HL-60 (cell line): ENCODE results near the gene LIN7B.

Experiments used
- DNase-seq, 2 experiments: peaks; one replicate each; pipeline ENCODE4 v3.0.0-alpha.2; 2010 to 2020; ENCODE audit warnings: low read depth in 1 of 2, low spot score in 1 of 2
- H3K27ac ChIP-seq: fragments of 250-450 bp; sonication (Bioruptor Pico); replicated peaks from 2 replicates; pipeline ENCODE4 v1.5.1; 2020; ENCODE audit warnings: mild to moderate bottlenecking, moderate library complexity
- H3K27me3 ChIP-seq: fragments of 250-450 bp; sonication (Bioruptor Pico); 2 replicates; pipeline ENCODE4 v1.5.1; 2021; ENCODE audit warnings: mild to moderate bottlenecking, moderate library complexity; ENCODE audit not compliant: insufficient read depth, poor library complexity, severe bottlenecking
- H3K4me3 ChIP-seq: replicated peaks from 2 replicates; pipeline ENCODE4 v1.5.1; 2011; ENCODE audit warnings: mild to moderate bottlenecking, control low read depth, low read length; ENCODE audit not compliant: insufficient read depth
- GABPA ChIP-seq: IDR thresholded peaks from 2 replicates; pipeline ENCODE4 v1.6.1; 2012; ENCODE audit warnings: low read depth
- POLR2AphosphoS5 ChIP-seq: IDR thresholded peaks from 2 replicates; pipeline ENCODE4 v1.6.1; 2012; ENCODE audit warnings: low read depth
- SPI1 ChIP-seq: IDR thresholded peaks from 2 replicates; pipeline ENCODE4 v1.6.1; 2012; ENCODE audit warnings: low read depth, mild to moderate bottlenecking, borderline replicate concordance
- TF ChIP-seq, protein P1 (sequence below): IDR thresholded peaks from 2 replicates; pipeline ENCODE4 v1.6.1; 2012; ENCODE audit warnings: low read depth; ENCODE audit not compliant: insufficient replicate concordance
- TF ChIP-seq, protein P2 (sequence below): IDR thresholded peaks from one replicate; pipeline ENCODE4 v1.5.1; 2011; ENCODE audit warnings: low read length, control low read depth, inconsistent platforms; ENCODE audit not compliant: insufficient read depth

The LIN7B gene

DNA sequence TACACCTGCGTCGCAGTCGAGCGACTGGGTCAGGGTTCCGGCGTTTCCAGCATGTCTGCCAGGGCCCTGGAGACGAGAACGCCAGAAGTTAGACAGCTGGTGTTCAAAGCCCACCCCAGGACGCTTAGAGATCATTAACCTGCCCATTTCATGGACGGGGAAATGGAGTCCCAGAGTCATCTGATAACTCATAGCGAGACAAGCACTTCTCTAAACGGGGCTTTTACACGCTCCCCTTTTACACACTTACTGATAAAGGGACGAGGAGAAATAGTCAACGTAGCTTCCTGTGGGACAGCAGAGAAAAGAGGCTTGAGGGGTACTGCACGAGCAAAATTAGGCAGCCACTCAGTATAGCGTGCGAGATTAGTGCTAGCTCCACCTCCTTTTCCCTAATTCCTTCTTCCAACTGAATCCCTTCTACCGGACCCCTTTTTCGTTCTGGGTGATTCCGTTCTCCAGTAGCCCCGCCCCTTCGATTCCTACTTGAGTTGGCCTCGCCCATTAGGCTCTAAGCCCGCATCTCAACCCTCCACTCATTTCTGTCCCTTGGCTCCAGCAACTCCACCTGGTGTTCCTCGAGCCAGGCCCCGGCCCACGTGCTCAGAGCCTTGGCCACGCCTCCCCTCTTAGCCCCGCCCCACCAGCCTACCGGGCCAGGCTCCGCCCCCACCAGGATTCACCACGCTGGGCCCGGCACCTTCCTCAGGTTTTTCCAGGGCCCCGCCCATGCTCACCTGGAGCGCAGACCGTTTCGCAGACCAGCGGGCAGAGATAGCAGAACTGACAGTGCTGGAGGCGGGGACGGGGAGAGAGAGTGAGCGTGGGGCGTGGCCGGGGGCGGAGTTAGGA, 37.3 kb downstream of the LIN7B start:
- no peak for DNase-seq
- Histone ChIP-seq H3K27ac (no peak overlapping the region), H3K27me3 (peaks cover 39% of the 10 kb centered on the region), H3K4me3 (no peak overlapping the region)
- TF ChIP-seq POLR2AphosphoS5 (no peak), SPI1 (no peak), GABPA (no peak)
- TF ChIP-seq, protein P1, sequence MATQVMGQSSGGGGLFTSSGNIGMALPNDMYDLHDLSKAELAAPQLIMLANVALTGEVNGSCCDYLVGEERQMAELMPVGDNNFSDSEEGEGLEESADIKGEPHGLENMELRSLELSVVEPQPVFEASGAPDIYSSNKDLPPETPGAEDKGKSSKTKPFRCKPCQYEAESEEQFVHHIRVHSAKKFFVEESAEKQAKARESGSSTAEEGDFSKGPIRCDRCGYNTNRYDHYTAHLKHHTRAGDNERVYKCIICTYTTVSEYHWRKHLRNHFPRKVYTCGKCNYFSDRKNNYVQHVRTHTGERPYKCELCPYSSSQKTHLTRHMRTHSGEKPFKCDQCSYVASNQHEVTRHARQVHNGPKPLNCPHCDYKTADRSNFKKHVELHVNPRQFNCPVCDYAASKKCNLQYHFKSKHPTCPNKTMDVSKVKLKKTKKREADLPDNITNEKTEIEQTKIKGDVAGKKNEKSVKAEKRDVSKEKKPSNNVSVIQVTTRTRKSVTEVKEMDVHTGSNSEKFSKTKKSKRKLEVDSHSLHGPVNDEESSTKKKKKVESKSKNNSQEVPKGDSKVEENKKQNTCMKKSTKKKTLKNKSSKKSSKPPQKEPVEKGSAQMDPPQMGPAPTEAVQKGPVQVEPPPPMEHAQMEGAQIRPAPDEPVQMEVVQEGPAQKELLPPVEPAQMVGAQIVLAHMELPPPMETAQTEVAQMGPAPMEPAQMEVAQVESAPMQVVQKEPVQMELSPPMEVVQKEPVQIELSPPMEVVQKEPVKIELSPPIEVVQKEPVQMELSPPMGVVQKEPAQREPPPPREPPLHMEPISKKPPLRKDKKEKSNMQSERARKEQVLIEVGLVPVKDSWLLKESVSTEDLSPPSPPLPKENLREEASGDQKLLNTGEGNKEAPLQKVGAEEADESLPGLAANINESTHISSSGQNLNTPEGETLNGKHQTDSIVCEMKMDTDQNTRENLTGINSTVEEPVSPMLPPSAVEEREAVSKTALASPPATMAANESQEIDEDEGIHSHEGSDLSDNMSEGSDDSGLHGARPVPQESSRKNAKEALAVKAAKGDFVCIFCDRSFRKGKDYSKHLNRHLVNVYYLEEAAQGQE = no peak
- TF ChIP-seq, protein P2, sequence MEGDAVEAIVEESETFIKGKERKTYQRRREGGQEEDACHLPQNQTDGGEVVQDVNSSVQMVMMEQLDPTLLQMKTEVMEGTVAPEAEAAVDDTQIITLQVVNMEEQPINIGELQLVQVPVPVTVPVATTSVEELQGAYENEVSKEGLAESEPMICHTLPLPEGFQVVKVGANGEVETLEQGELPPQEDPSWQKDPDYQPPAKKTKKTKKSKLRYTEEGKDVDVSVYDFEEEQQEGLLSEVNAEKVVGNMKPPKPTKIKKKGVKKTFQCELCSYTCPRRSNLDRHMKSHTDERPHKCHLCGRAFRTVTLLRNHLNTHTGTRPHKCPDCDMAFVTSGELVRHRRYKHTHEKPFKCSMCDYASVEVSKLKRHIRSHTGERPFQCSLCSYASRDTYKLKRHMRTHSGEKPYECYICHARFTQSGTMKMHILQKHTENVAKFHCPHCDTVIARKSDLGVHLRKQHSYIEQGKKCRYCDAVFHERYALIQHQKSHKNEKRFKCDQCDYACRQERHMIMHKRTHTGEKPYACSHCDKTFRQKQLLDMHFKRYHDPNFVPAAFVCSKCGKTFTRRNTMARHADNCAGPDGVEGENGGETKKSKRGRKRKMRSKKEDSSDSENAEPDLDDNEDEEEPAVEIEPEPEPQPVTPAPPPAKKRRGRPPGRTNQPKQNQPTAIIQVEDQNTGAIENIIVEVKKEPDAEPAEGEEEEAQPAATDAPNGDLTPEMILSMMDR = no peak

DNA sequence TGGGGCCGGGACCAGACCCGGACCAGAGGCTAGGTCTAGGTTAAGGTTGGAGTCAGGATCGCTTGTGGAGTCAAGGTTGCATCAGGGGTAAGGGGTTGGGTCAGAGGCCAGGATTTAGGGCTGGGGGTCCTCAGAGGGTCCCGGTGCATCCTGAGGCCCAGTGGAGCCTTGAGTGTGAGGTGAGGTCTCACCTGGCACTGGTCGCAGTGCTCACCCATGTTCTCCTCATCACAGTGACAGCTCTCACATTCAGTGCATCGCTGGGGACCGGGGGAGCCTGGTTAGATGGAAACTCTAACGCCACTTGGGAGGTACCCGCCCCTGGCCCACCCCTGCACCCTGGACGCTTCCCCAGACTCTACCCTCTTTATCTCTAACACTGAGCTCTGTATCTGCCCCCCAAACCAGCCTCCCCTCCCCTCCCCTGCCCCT, 38.0 kb downstream of the LIN7B start:
- no peak overlapping the region for H3K27ac ChIP-seq
- H3K27me3 ChIP-seq = peaks cover 37% of the 10 kb centered on the region
- TF ChIP-seq, protein P2 = no peak
- TF ChIP-seq GABPA (no peak), SPI1 (no peak), POLR2AphosphoS5 (no peak)
- TF ChIP-seq, protein P1 = no peak
- DNase-seq = no peak
- no peak overlapping the region for H3K4me3 ChIP-seq

DNA sequence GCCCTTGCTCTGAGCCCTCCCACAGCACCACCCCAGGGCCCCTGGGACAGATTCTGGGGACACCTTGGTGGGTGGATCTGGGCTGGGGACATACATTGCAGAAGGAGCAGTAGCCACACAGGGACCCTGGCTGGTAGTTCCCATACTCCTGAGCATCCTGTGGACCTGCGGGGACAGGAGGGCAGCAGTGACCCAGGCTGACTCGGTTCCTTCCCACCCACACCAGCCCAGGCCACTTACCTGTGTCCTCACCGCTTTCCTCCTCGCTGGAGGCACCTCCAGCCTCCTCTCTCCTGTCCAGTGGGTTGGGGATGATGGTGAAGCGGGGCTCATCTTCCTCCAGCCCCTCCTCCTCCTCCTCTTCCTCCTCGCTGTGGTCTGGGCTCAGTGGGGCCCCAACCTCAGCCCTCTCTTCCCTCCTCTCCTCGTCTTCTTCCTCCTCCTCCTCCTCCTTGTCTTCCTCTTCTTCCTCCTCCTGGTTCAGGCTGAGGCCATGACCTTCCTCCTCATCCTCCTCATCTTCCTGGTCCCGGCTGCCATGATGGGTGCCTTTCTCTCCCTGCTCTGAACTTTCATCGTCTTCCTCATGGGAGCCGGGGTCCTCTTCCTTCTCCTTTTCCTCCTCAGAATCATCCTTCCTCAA, 39.1 kb downstream of the LIN7B start:
- H3K4me3 ChIP-seq = no peak overlapping the region
- TF ChIP-seq, protein P1 = no peak
- DNase-seq = no peak
- H3K27me3 ChIP-seq = peaks cover 45% of the 10 kb centered on the region
- H3K27ac ChIP-seq = no peak overlapping the region
